HepG2 (cell line): ENCODE measurements around the gene NPAS2. TPM values are rescaled to one million over a fixed set of nuclear protein-coding genes. Genes with fewer than 3 reads are reported as not detected.

Source experiments
- DNMT1 ChIP-seq: sonication (generic); formaldehyde crosslinking; IDR thresholded peaks from 2 replicates; pipeline ENCODE4 v1.5.1; 2020; ENCODE audit warnings: mild to moderate bottlenecking, missing genetic modification reagents
- GATAD1 ChIP-seq: IDR thresholded peaks from 2 replicates; pipeline ENCODE4 v1.6.1; 2016; ENCODE audit warnings: missing genetic modification reagents, missing compliant biosample characterization
- KDM2A ChIP-seq: sonication (generic); formaldehyde crosslinking; IDR thresholded peaks from 2 replicates; pipeline ENCODE4 v1.4.0; 2020; ENCODE audit warnings: low read depth, missing genetic modification reagents, borderline replicate concordance
- MAFK ChIP-seq, 2 experiments: IDR thresholded peaks in 1 of 2; conservative IDR thresholded peaks in 1 of 2; 2 replicates each; pipeline ENCODE4 v1.6.1; 2011; ENCODE audit warnings: improper control_type of control experiment in 2 of 2, low read length in 2 of 2
- MTF1 ChIP-seq: sonication (generic); formaldehyde crosslinking; IDR thresholded peaks from 2 replicates; pipeline ENCODE4 v1.5.0; 2020; ENCODE audit warnings: missing genetic modification reagents
- NKX3-1 ChIP-seq: sonication (generic); formaldehyde crosslinking; IDR thresholded peaks from 2 replicates; pipeline ENCODE4 v1.5.0; 2020; ENCODE audit warnings: missing genetic modification reagents
- RFX3 ChIP-seq: IDR thresholded peaks from 2 replicates; pipeline ENCODE4 v1.6.1; 2016; ENCODE audit warnings: missing biosample characterization, missing genetic modification reagents
- RXRA ChIP-seq: sonication (generic); formaldehyde crosslinking; IDR thresholded peaks from 2 replicates; pipeline ENCODE4 v1.5.1; 2020; ENCODE audit warnings: missing genetic modification reagents
- TEAD3 ChIP-seq: optimal IDR thresholded peaks from 2 replicates; pipeline ENCODE3; 2016; ENCODE audit warnings: borderline replicate concordance
- ZNF138 ChIP-seq: sonication (generic); formaldehyde crosslinking; IDR thresholded peaks from 2 replicates; pipeline ENCODE4 v1.5.0; 2020; ENCODE audit warnings: mild to moderate bottlenecking, low read depth, missing genetic modification reagents
- ZNF775 ChIP-seq: sonication (generic); formaldehyde crosslinking; IDR thresholded peaks from 2 replicates; pipeline ENCODE4 v1.4.0; 2020; ENCODE audit warnings: missing genetic modification reagents, mild to moderate bottlenecking, moderate library complexity, borderline replicate concordance
- ZSCAN31 ChIP-seq: sonication (generic); formaldehyde crosslinking; IDR thresholded peaks from 2 replicates; pipeline ENCODE4 v1.5.0; 2020; ENCODE audit warnings: low read depth, mild to moderate bottlenecking, missing genetic modification reagents
- polyA plus RNA-seq, 8 experiments: library from polyadenylated mRNA; depleted of rRNA in 3 of 8; stranded (reverse) in 7 of 8; unstranded in 1 of 8; fragments of >200 nt; fragmentation: Illumina TruSeq in 4 of 8; extraction: Trizol in 4 of 8; gene quantifications; 2 replicates each; pipeline versions ENCODE4 v1.2.1 to v1.2.3, GENCODE V29; 2011 to 2016; ENCODE audit warnings: low read depth in 4 of 8, missing spikeins in 1 of 8, mixed read lengths in 1 of 8; ENCODE audit not compliant: insufficient read depth in 1 of 8
- total RNA-seq, 5 experiments: library from RNA; depleted of rRNA; stranded (reverse); fragments of >200 nt; fragmentation: Illumina TruSeq; extraction: Trizol; gene quantifications; 2 replicates each; pipeline ENCODE4 v1.2.3, GENCODE V29; 2016; ENCODE audit warnings: low read depth in 1 of 5
- TF ChIP-seq, protein P1 (sequence below): sonication (generic); formaldehyde crosslinking; IDR thresholded peaks from 2 replicates; pipeline ENCODE4 v1.4.0; 2020; ENCODE audit warnings: missing genetic modification reagents
- TF ChIP-seq, protein P2 (sequence below): IDR thresholded peaks from 2 replicates; pipeline ENCODE4 v1.6.1; 2018; ENCODE audit warnings: missing genetic modification reagents
- TF ChIP-seq, protein P3 (sequence below): sonication (generic); formaldehyde crosslinking; IDR thresholded peaks from 2 replicates; pipeline ENCODE4 v1.4.0; 2020; ENCODE audit warnings: missing genetic modification reagents, mild to moderate bottlenecking, borderline replicate concordance
- TF ChIP-seq, protein P4 (sequence below): sonication (generic); formaldehyde crosslinking; conservative IDR thresholded peaks from 2 replicates; pipeline ENCODE4 v1.8.0; 2022; ENCODE audit warnings: low read depth, missing genetic modification reagents

NPAS2 gene
- total and polyA plus RNA-seq, 2 of the 13 experiments (the other 11 are each of a cell fraction or from before 2014, with no cell fraction given), result 14.8 to 37.5 TPM

DNA sequence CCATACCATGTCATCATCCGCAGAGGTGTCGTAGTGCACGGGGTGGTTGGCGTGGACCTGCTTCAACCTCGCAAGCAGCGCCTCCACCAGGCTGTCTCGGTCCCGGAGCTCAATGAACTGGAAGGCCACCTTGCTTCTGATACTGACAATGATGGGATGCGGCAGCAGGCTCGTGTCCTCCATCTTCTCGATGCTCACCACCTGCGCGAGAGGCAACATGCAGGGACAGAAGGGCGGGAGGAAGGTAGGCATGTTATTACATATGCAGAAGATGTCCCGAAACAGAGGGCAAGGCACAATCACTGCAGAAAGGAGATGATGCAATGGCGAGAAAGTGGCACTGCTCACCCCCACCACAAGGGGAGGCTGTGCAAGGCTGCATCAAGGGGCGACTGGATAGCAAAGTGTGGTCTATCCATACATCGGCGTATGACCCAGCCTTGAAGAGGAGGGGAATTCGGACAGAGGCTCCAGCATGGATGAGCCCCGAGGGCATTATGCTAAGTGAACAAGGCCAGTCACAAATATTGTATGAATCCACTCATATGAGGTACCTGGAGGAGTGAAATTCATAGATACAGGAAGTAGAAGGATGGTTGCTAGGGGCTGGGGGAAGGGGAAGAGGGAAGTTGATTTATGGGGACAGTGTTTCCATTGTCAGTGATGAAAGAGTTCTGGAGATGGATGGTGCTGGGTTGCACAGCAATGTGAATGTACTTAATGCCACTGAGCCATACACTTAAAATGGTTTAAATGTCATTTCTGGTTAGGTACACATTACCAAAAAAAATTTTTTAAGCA is 218.7 kb downstream of the NPAS2 start (continued):
- TF ChIP-seq, protein P1, sequence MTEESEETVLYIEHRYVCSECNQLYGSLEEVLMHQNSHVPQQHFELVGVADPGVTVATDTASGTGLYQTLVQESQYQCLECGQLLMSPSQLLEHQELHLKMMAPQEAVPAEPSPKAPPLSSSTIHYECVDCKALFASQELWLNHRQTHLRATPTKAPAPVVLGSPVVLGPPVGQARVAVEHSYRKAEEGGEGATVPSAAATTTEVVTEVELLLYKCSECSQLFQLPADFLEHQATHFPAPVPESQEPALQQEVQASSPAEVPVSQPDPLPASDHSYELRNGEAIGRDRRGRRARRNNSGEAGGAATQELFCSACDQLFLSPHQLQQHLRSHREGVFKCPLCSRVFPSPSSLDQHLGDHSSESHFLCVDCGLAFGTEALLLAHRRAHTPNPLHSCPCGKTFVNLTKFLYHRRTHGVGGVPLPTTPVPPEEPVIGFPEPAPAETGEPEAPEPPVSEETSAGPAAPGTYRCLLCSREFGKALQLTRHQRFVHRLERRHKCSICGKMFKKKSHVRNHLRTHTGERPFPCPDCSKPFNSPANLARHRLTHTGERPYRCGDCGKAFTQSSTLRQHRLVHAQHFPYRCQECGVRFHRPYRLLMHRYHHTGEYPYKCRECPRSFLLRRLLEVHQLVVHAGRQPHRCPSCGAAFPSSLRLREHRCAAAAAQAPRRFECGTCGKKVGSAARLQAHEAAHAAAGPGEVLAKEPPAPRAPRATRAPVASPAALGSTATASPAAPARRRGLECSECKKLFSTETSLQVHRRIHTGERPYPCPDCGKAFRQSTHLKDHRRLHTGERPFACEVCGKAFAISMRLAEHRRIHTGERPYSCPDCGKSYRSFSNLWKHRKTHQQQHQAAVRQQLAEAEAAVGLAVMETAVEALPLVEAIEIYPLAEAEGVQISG (CRISPR knock-in tag), result peak; percentile 83
- TF ChIP-seq NKX3-1 (CRISPR knock-in tag), result no peak
- peak; percentile 50; the same call in 1 of the 2 replicates for TF ChIP-seq KDM2A (CRISPR knock-in tag)
- TF ChIP-seq, protein P2, sequence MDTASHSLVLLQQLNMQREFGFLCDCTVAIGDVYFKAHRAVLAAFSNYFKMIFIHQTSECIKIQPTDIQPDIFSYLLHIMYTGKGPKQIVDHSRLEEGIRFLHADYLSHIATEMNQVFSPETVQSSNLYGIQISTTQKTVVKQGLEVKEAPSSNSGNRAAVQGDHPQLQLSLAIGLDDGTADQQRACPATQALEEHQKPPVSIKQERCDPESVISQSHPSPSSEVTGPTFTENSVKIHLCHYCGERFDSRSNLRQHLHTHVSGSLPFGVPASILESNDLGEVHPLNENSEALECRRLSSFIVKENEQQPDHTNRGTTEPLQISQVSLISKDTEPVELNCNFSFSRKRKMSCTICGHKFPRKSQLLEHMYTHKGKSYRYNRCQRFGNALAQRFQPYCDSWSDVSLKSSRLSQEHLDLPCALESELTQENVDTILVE (CRISPR knock-in tag), result 0 out of 2 replicates have a peak, but pooled peaks have one; percentile 62
- TF ChIP-seq RFX3, result no peak
- TF ChIP-seq ZSCAN31 (CRISPR knock-in tag), result no peak
- TF ChIP-seq, protein P3, sequence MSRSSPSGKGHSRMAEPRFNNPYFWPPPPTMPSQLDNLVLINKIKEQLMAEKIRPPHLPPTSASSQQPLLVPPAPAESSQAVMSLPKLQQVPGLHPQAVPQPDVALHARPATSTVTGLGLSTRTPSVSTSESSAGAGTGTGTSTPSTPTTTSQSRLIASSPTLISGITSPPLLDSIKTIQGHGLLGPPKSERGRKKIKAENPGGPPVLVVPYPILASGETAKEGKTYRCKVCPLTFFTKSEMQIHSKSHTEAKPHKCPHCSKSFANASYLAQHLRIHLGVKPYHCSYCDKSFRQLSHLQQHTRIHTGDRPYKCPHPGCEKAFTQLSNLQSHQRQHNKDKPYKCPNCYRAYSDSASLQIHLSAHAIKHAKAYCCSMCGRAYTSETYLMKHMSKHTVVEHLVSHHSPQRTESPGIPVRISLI (CRISPR knock-in tag), result peak; percentile 68; the same call in 1 of the 2 replicates
- TF ChIP-seq RXRA, result 0 out of 2 replicates have a peak, but pooled peaks have one; percentile 66
- TF ChIP-seq MAFK (conservative IDR thresholded peaks at IDR 0.05 in 1 of 2, IDR thresholded peaks at IDR 0.05 in 1 of 2; ENCODE audit: low read length in 2 of 2), result no peak
- no peak for TF ChIP-seq ZNF775 (CRISPR knock-in tag)
- TF ChIP-seq DNMT1 (CRISPR knock-in tag), result no peak
- no peak for TF ChIP-seq ZNF138 (CRISPR knock-in tag)
- TF ChIP-seq, protein P4, sequence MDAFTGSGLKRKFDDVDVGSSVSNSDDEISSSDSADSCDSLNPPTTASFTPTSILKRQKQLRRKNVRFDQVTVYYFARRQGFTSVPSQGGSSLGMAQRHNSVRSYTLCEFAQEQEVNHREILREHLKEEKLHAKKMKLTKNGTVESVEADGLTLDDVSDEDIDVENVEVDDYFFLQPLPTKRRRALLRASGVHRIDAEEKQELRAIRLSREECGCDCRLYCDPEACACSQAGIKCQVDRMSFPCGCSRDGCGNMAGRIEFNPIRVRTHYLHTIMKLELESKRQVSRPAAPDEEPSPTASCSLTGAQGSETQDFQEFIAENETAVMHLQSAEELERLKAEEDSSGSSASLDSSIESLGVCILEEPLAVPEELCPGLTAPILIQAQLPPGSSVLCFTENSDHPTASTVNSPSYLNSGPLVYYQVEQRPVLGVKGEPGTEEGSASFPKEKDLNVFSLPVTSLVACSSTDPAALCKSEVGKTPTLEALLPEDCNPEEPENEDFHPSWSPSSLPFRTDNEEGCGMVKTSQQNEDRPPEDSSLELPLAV (CRISPR knock-in tag), result no peak
- no peak for TF ChIP-seq MTF1 (CRISPR knock-in tag)
- peak; percentile 52; the same call in 1 of the 2 replicates for TF ChIP-seq GATAD1 (CRISPR knock-in tag)
- peak; percentile 29 for TF ChIP-seq TEAD3 (CRISPR knock-in tag)
